Pancreas (tissue), 10 donors: ENCODE results near the gene RARRES2. TPM values are rescaled to one million over a fixed set of nuclear protein-coding genes. Genes with fewer than 3 reads are reported as not detected.

Experiments
- ATAC-seq, 4 donors: fragments of 200-7000 bp; cut with Tn5 transposase; one replicate each; pipeline versions ENCODE4 v1.8.0 to v1.9.1; 2020; ENCODE audit warnings: mild to moderate bottlenecking in 4 of 4, moderate library complexity in 4 of 4
- DNase-seq, 6 donors: peaks; one replicate each; pipeline ENCODE4 v3.0.0-alpha.2; 2020
- FAIRE-seq: peaks from 2 replicates; lab custom pipeline; 2012; peaks lifted over from hg19 to GRCh38; lab: Jason Lieb, UNC
- H3K27ac ChIP-seq, 4 donors: fragments of 200-600 bp; sonication (generic); 1 replicate in 3 of 4; 2 replicates in 1 of 4; pipeline versions ENCODE4 v1.5.0 to v1.8.0; 2020
- H3K27me3 ChIP-seq, 4 donors: fragments of 200-600 bp; one replicate each; pipeline ENCODE4 v1.8.0; 2021
- H3K36me3 ChIP-seq, 3 donors: fragments of 200-600 bp; sonication (generic) in 1 of 3; one replicate each; pipeline versions ENCODE4 v1.5.0 to v1.8.0; 2020 to 2021
- H3K4me1 ChIP-seq, 3 donors: fragments of 200-600 bp; one replicate each; pipeline ENCODE4 v1.8.0; 2021
- H3K4me3 ChIP-seq, 4 donors: fragments of 200-600 bp; sonication (generic) in 2 of 4; one replicate each; pipeline versions ENCODE4 v1.5.0 to v1.8.0; 2020 to 2021
- H3K9me3 ChIP-seq, 4 donors: fragments of 200-600 bp; one replicate each; pipeline ENCODE4 v1.8.0; 2021
- CTCF ChIP-seq, 4 donors: fragments of 200-600 bp; sonication (generic) in 3 of 4; IDR thresholded peaks; one replicate each; pipeline versions ENCODE4 v1.5.0 to v1.8.0; 2021; ENCODE audit warnings: antibody characterized with exemption in 4 of 4
- WGBS, 2 donors: extraction: QIAGEN DNeasy Blood & Tissue Kit; methylation state at CpG; one replicate each; pipeline ENCODE4 v1.1.7; 2013; 5-methylcytosine and 5-hydroxymethylcytosine counted together
- intact Hi-C, 3 donors: fragments of 100-400 bp; cut with DNase I; formaldehyde crosslinking; loops; one replicate each; pipeline versions ENCODE4 v1.11.1 to v1.14.2; 2022
- polyA plus RNA-seq, 2 donors: library from polyadenylated mRNA; stranded (reverse); fragments of 200-250 nt; gene quantifications; one replicate each; pipeline ENCODE4 v1.2.3, GENCODE V29; 2013
- total RNA-seq, 6 donors: library from RNA; stranded (reverse); fragmentation: NEBNext Ultra II Directional in 4 of 6; extraction: Animal tissue kit (Norgen Biotek cat#: 25700) in 4 of 6; gene quantifications; one replicate each; pipeline versions ENCODE4 v1.2.1 to v1.2.4, GENCODE V29; 2021 to 2023
- donor health status: healthy with polysubstance abuse.
- donor health status: DM: no; HTN: no; CAD: no; lungs with moderate emphysema.
- donor health status: DM: no; HTN: no; CAD: no.
- donor health status: control.
- donor health status: control.
- donor health status: Bipolar disorder and iron deficiency.
- donor health status: DM: yes; HTN: yes; CAD: no.
- donor health status: DM: no; HTN: no; CAD: no.
- donor health status: DM: no; HTN: no; CAD: no.
- donor health status: DM: yes; HTN: yes; CAD: no.

RARRES2 gene
- 100 to 1,000 TPM; 125 to 408 (median 236) TPM for total RNA-seq
- polyA plus RNA-seq: 100 to 1,000 TPM; 184 to 246 TPM

GRCh38 chr7:150341263-150342120 is at the start of gene RARRES2:
Gene RARRES2, minus strand, starts transcription at chr7:150341629. Its CDS starts 1,020 bp downstream, at chr7:150340609.
- Histone ChIP-seq H3K9me3 (no peaks in the 10 kb centered on the region), H3K4me1 (peaks cover 14 to 27% (median 17%) of the 10 kb centered on the region in 3 donors), H3K36me3 (no peaks in the 10 kb centered on the region), H3K4me3 (peak within 1 kb of the TSS; percentile 34 to 74 (median 52)), H3K27ac (peak within 1 kb of the TSS; percentile 60 to 89 (median 78)), H3K27me3 (no peaks in the 10 kb centered on the region)
- ATAC-seq (peak; percentile 22 to 53 (median 46)), DNase-seq (peak; percentile 53 to 83 (median 78)), FAIRE-seq (no peak)
- WGBS, 2 donors: 16% methylated on average over 34 to 49 of the region's 49 CpGs
- TF ChIP-seq CTCF (IDR thresholded peaks at IDR 0.05): no peak
- intact Hi-C loops: no loop called here

GRCh38 chr7:150390205-150390604 is 48.8 kb upstream of the RARRES2 start:
- Histone ChIP-seq H3K27me3 (no peaks in the 10 kb centered on the region), H3K36me3 (no peaks in the 10 kb centered on the region), H3K4me3 (no peak overlapping the region), H3K4me1 (peaks cover 0 to 8% (median 0%) of the 10 kb centered on the region in 3 donors), H3K9me3 (no peaks in the 10 kb centered on the region), H3K27ac (no peak overlapping the region)
- TF ChIP-seq CTCF (IDR thresholded peaks at IDR 0.05): no peak
- WGBS, 2 donors: 92 to 95% methylated on average over 7 of the region's 7 CpGs
- intact Hi-C loops: no loop called here
- no peak for ATAC-seq
- peak in 2 of 6 donors; percentile 20 to 65 for DNase-seq
- no peak for FAIRE-seq

- TF ChIP-seq CTCF (IDR thresholded peaks at IDR 0.05): no peak
- Histone ChIP-seq H3K9me3 (no peaks in the 10 kb centered on the region), H3K27me3 (no peaks in the 10 kb centered on the region), H3K4me3 (no peak overlapping the region), H3K27ac (peak overlapping the region in 3 of 4 donors; percentile 44 to 71 (median 50)), H3K4me1 (peaks cover 0 to 8% (median 0%) of the 10 kb centered on the region in 3 donors), H3K36me3 (no peaks in the 10 kb centered on the region)
- no peak for ATAC-seq
- no peak for FAIRE-seq
- 59 to 63% methylated on average over 5 of the region's 5 CpGs for WGBS, 2 donors
- DNase-seq: peak in 1 of 6 donors; percentile 32
- intact Hi-C loops: no loop called here
Observed at GRCh38 chr7:150389532-150389816, 48.0 kb upstream of the RARRES2 start.

GRCh38 chr7:150388709-150389531 is 47.5 kb upstream of the RARRES2 start:
- intact Hi-C loops: no loop called here
- WGBS, 2 donors: 33 to 38% methylated on average over 20 of the region's 20 CpGs
- TF ChIP-seq CTCF (IDR thresholded peaks at IDR 0.05): peak; percentile 77 to 88 (median 80)
- Histone ChIP-seq H3K27me3 (no peaks in the 10 kb centered on the region), H3K4me3 (no peak overlapping the region), H3K36me3 (no peaks in the 10 kb centered on the region), H3K27ac (peak overlapping the region in 3 of 4 donors; percentile 44 to 71 (median 50)), H3K4me1 (peaks cover 0 to 8% (median 0%) of the 10 kb centered on the region in 3 donors), H3K9me3 (no peaks in the 10 kb centered on the region)
- ATAC-seq: peak; percentile 98 to 99 (median 99)
- no peak for FAIRE-seq
- peak; percentile 85 to 97 (median 92) for DNase-seq
